A549 (cell line): ENCODE results near the gene IL17B. TPM values are rescaled to one million over a fixed set of nuclear protein-coding genes. Genes with fewer than 3 reads are reported as not detected.

Experiments
- ATAC-seq, 2 experiments: fragments of 200-7000 bp in 1 of 2; fragments of >200 bp in 1 of 2; cut with Nextera tagmentation in 1 of 2; cut with Tn5 transposase in 1 of 2; 3 replicates each; pipeline versions ENCODE4 v1.8.0 to v1.9.1; 2018 to 2020; ENCODE audit warnings: mild to moderate bottlenecking in 1 of 2, moderate library complexity in 1 of 2
- CTCF ChIA-PET: fragments of 300-600 bp; sonication (Branson Sonifier 250); formaldehyde crosslinking; extraction: SDS; loops from one replicate; lab custom pipeline; 2021; ENCODE audit warnings: antibody characterized with exemption, inconsistent platforms; lab: Yijun Ruan, JAX
- POLR2A ChIA-PET: fragments of 350-600 bp; formaldehyde crosslinking; extraction: SDS; loops from one replicate; lab custom pipeline; 2021; ENCODE audit warnings: antibody characterized with exemption, inconsistent platforms; lab: Yijun Ruan, JAX
- DNase-seq, 2 experiments: peaks; one replicate each; pipeline versions ENCODE4 v3.0.0 to v3.0.0-alpha.2; 2011 to 2016; ENCODE audit warnings: low read depth in 1 of 2, low spot score in 1 of 2
- FAIRE-seq: peaks from 2 replicates; lab custom pipeline; 2011; peaks lifted over from hg19 to GRCh38; lab: Jason Lieb, UNC
- H3K27ac ChIP-seq, 2 experiments: fragments of >200 bp; sonication (Bioruptor Twin); formaldehyde crosslinking; 3 replicates each; pipeline ENCODE4 v1.5.1; 2016 to 2017
- H3K4me1 ChIP-seq: fragments of >200 bp; sonication (Bioruptor Twin); formaldehyde crosslinking; 3 replicates; pipeline ENCODE4 v1.6.1; 2016
- H3K4me2 ChIP-seq: fragments of >200 bp; sonication (Bioruptor Twin); formaldehyde crosslinking; 3 replicates; pipeline ENCODE4 v1.6.1; 2016
- H3K4me3 ChIP-seq: fragments of >200 bp; sonication (Bioruptor Twin); formaldehyde crosslinking; 3 replicates; pipeline ENCODE4 v1.5.1; 2016
- H3K9me3 ChIP-seq: fragments of >200 bp; sonication (Bioruptor Twin); formaldehyde crosslinking; 3 replicates; pipeline ENCODE4 v1.6.1; 2016
- CTCF ChIP-seq: fragments of >200 bp; sonication (Bioruptor Twin); formaldehyde crosslinking; IDR thresholded peaks from 3 replicates; pipeline ENCODE4 v1.5.1; 2016
- E2F6 ChIP-seq: IDR thresholded peaks from 2 replicates; pipeline ENCODE4 v1.6.1; 2012; ENCODE audit warnings: low read depth, borderline replicate concordance
- EHMT2 ChIP-seq: fragments of 200-600 bp; sonication (generic); IDR thresholded peaks from 2 replicates; pipeline ENCODE4 v1.6.1; 2016; ENCODE audit warnings: antibody characterized with exemption, low read depth, mild to moderate bottlenecking, moderate library complexity
- ESRRA ChIP-seq: fragments of 150-350 bp; IDR thresholded peaks from 2 replicates; pipeline ENCODE4 v1.6.1; 2014; ENCODE audit warnings: mild to moderate bottlenecking, low read length, borderline replicate concordance
- GATA3 ChIP-seq: IDR thresholded peaks from 2 replicates; pipeline ENCODE4 v1.6.1; 2012; ENCODE audit warnings: borderline replicate concordance
- HMGXB4 ChIP-seq: fragments of 250-450 bp; sonication (Bioruptor Pico); IDR thresholded peaks from 2 replicates; pipeline ENCODE4 v1.5.0; 2021; ENCODE audit warnings: mild to moderate bottlenecking, moderate library complexity, borderline replicate concordance
- HOXB13 ChIP-seq: fragments of 250-450 bp; sonication (Bioruptor Pico); IDR thresholded peaks from 2 replicates; pipeline ENCODE4 v1.5.0; 2020; ENCODE audit warnings: low read depth, mild to moderate bottlenecking, moderate library complexity
- HOXB5 ChIP-seq: fragments of 250-450 bp; sonication (Bioruptor Pico); IDR thresholded peaks from 2 replicates; pipeline ENCODE4 v1.5.0; 2020; ENCODE audit warnings: mild to moderate bottlenecking, moderate library complexity
- MAZ ChIP-seq: fragments of 150-350 bp; IDR thresholded peaks from 2 replicates; pipeline ENCODE4 v1.6.1; 2014; ENCODE audit warnings: antibody characterized with exemption, low read depth, low read length, borderline replicate concordance
- NR3C1 ChIP-seq: fragments of >200 bp; sonication (Bioruptor Twin); formaldehyde crosslinking; IDR thresholded peaks from 3 replicates; pipeline ENCODE4 v1.6.1; 2017
- RAD21 ChIP-seq, 2 experiments: fragments of >200 bp in 1 of 2; sonication (Bioruptor Twin) in 1 of 2; formaldehyde crosslinking in 1 of 2; IDR thresholded peaks in 1 of 2; conservative IDR thresholded peaks in 1 of 2; 2 replicates in 1 of 2; 3 replicates in 1 of 2; pipeline ENCODE4 v1.6.1; 2012 to 2018; ENCODE audit warnings: inconsistent platforms in 1 of 2
- RARB ChIP-seq: fragments of 250-450 bp; sonication (Bioruptor Pico); IDR thresholded peaks from 2 replicates; pipeline ENCODE4 v1.8.0; 2021; ENCODE audit warnings: mild to moderate bottlenecking, moderate library complexity
- REST ChIP-seq: fragments of 200-600 bp; sonication (generic); IDR thresholded peaks from 2 replicates; pipeline ENCODE4 v1.6.1; 2016; ENCODE audit warnings: antibody characterized with exemption, mild to moderate bottlenecking, moderate library complexity
- SMC3 ChIP-seq: fragments of >200 bp; sonication (Bioruptor Twin); formaldehyde crosslinking; IDR thresholded peaks from 3 replicates; pipeline ENCODE4 v1.6.1; 2018; ENCODE audit warnings: inconsistent platforms
- WGBS: methylation state at CpG from one replicate; pipeline ENCODE4 v1.1.6; 2017; ENCODE audit errors: missing lambda C conversion rate; 5-methylcytosine and 5-hydroxymethylcytosine counted together
- polyA plus RNA-seq, 4 experiments: library from polyadenylated mRNA; depleted of rRNA in 3 of 4; stranded (reverse); fragments of >200 nt; fragmentation: RNase III in 1 of 4; extraction: RNeasy Plus Mini Kit Qiagen cat#74134 plus additional on column Dnase treatment in 1 of 4; gene quantifications; 2 replicates in 3 of 4; 3 replicates in 1 of 4; pipeline ENCODE4 v1.2.3, GENCODE V29; 2011 to 2017

IL17B gene
- polyA plus RNA-seq, 2 of the 4 experiments (the other 2 are of a cell fraction), result 0.23 TPM; not detected in 1

- H3K4me3 ChIP-seq, result no peak overlapping the region
- ATAC-seq (no peak), DNase-seq (no peak), FAIRE-seq (no peak)
- H3K27ac ChIP-seq, result peak overlapping the region in 1 of 2 experiments; percentile 68; a peak in 2 of 6 replicates
- WGBS, result 82% methylated on average over 12 of the region's 12 CpGs
- H3K9me3 ChIP-seq, result no peaks in the 10 kb centered on the region
- TF ChIP-seq GATA3 (no peak), MAZ (no peak), E2F6 (no peak), HOXB13 (CRISPR knock-in tag) (no peak), EHMT2 (no peak), CTCF (no peak), HMGXB4 (CRISPR knock-in tag) (no peak), ESRRA (no peak), HOXB5 (no peak), RARB (no peak), SMC3 (no peak)
- no peaks in the 10 kb centered on the region; the same call in 2 of the 3 replicates for H3K4me1 ChIP-seq
- H3K4me2 ChIP-seq, result no peak overlapping the region
- ChIA-PET CTCF (interaction anchor here (0.6 to 44.9 kb wide), 25 partner anchors 10 to 640 kb away, joined by 3 to 1709 read pairs (median 4); partner anchors contain the start of genes CSNK1A1, GRPEL2 and PCYOX1L), POLR2A (interaction anchor here (0.6 kb wide), 1 partner anchor 22 kb away, joined by 3 read pairs; no protein-coding TSS in a partner anchor)
Measured at GRCh38 chr5:149382517-149383220, 3.6 kb upstream of the IL17B start.

GRCh38 chr5:149381986-149382338, 2.9 kb upstream of the IL17B start:
- DNase-seq (peak; percentile 68 to 86), ATAC-seq (peak; percentile 89 to 98), FAIRE-seq (peak; percentile 28)
- ChIA-PET POLR2A (no interaction called here), CTCF (interaction anchor here (0.7 to 44.9 kb wide), 40 partner anchors 11 to 640 kb away, joined by 3 to 1709 read pairs (median 4); partner anchors contain the start of genes ARHGEF37, CSNK1A1, GRPEL2 and PCYOX1L)
- Histone ChIP-seq H3K9me3 (no peaks in the 10 kb centered on the region), H3K27ac (peak overlapping the region; percentile 43 to 72; a peak in 2 of 6 replicates), H3K4me1 (no peaks in the 10 kb centered on the region; the same call in 2 of the 3 replicates), H3K4me2 (peak overlapping the region; percentile 34; the same call in 2 of the 3 replicates), H3K4me3 (no peak overlapping the region)
- WGBS, result 44% methylated on average over 15 of the region's 16 CpGs
- TF ChIP-seq SMC3, result peak; percentile 95
- no peak for TF ChIP-seq REST
- TF ChIP-seq ESRRA, result no peak
- no peak for TF ChIP-seq NR3C1
- peak; percentile 91 for TF ChIP-seq CTCF
- TF ChIP-seq RAD21 (conservative IDR thresholded peaks at IDR 0.05 in 1 of 2, IDR thresholded peaks at IDR 0.05 in 1 of 2), result peak; percentile 89 to 92
